SH-SY5Y (cell line): Measurements from ENCODE around the gene TMEM50B.

ENCODE experiments used
- GATA2 ChIP-seq: IDR thresholded peaks from 2 replicates; pipeline ENCODE4 v1.6.1; 2011; ENCODE audit warnings: mild to moderate bottlenecking, low read depth, low read length
- GATA3 ChIP-seq: IDR thresholded peaks from 2 replicates; pipeline ENCODE4 v1.6.1; 2011; ENCODE audit warnings: low read depth, mild to moderate bottlenecking, low read length, moderate library complexity

- TF ChIP-seq GATA2: no peak
- TF ChIP-seq GATA3: no peak
Observed at GRCh38 chr21:33428669-33429068, 51.1 kb downstream of the TMEM50B start.
